ENCODE results near the gene CDHR1.

DNA sequence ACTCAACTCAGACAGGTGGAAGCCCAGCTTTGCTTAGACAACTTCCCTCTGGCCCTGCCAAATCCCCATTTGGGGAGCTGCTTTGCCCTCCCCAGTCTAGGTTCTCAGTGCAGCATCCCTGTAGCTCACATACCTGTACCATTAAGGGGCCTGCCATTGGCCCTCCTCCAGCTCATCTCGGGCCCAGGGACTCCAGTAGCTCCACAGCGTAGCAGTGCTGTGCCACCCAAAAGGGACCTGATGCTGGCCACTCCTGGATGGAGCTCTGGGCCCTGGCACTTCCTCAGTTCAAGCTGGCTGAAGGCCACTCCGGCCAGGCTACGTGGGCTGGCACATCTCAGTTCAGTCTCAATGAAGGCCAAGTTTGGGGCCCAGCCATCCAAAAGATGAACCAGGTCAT, 39.6 kb downstream of the CDHR1 start:
- TF ChIP-seq, protein P1, sequence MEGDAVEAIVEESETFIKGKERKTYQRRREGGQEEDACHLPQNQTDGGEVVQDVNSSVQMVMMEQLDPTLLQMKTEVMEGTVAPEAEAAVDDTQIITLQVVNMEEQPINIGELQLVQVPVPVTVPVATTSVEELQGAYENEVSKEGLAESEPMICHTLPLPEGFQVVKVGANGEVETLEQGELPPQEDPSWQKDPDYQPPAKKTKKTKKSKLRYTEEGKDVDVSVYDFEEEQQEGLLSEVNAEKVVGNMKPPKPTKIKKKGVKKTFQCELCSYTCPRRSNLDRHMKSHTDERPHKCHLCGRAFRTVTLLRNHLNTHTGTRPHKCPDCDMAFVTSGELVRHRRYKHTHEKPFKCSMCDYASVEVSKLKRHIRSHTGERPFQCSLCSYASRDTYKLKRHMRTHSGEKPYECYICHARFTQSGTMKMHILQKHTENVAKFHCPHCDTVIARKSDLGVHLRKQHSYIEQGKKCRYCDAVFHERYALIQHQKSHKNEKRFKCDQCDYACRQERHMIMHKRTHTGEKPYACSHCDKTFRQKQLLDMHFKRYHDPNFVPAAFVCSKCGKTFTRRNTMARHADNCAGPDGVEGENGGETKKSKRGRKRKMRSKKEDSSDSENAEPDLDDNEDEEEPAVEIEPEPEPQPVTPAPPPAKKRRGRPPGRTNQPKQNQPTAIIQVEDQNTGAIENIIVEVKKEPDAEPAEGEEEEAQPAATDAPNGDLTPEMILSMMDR (IDR thresholded peaks at IDR 0.05 in 8 of 11, conservative IDR thresholded peaks at IDR 0.05 in 3 of 11): no peak
- TF ChIP-seq POLR2A (IDR thresholded peaks at IDR 0.05) (no peak), POLR2AphosphoS5 (IDR thresholded peaks at IDR 0.05) (no peak)

All from spleen (tissue), 7 donors.